ENCODE results near the gene FOXF1.

FOXF1 gene

DNA sequence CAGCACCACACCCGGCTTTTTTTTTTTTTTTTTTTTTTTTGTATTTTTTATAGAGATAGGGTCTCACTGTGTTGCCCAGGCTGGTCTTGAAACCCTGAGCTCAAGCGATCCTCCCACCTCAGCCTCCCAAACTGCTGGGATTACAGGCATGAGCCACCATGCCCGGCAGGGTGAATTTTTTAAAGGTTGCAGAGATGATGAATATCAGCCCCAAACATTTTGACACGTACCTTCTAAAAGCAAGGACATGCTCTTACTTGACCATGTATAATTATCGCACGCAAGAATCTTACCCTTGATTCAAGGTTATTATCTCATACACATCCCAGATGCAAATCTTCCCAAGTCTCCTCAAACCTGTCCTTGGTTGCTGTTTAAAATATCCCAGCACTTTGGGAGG, 52.0 kb downstream of the FOXF1 start:
- DNase-seq, result no peak

DNA sequence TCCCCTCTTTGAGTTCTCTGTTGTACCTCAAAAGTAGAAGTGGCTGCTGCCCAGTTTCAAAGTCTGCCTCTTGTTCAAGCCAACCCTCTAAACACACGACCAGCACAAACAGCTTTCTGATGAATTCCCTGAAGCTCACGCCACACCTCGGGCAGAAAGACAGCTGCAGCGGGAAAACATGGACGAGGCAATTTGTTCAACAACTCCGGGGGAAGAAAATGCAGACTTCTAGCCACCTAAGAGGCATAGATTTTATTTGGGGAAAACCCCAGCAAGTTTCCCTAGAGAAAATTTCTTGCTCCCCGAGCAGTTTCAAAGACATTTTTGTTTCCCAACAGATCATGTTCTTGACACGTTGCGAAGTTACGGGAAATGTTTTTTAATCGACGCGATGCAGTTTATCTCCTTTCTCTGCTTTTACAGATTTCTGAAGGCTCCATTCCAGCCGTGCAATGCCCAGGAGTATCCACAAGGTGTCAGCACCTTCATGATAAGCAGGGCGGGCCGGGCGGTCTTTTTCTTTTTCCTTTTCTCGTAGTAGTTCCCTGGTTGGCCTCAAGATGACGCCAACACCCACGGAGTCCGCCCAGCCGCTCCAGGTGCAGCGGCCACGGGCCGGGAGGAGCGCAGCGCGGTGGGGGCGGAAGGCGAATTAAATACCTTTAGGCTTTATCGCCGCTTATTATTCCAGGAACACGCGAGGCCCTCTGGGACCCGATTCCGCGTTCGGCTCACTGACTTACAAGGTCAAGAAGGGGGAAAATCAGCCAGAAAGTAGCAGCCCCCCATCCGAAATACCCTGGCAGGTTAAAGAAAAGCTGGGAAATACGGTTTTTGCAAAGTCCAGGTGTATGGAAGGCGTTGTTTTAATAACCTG, 53.4 kb downstream of the FOXF1 start:
- peak; percentile 90 for DNase-seq

Data from activated CD4-positive, alpha-beta T cell treated with anti-CD3 and anti-CD28 coated beads, Interleukin-2, Interleukin-6, amounts not matched to agents 100 ng/mL and 50 ng/mL, durations not matched to agents 16 hours and 8 hours (primary cell).